ENCODE measurements around the gene AARS2. TPM values are rescaled to one million over a fixed set of nuclear protein-coding genes. Genes with fewer than 3 reads are reported as not detected.

The AARS2 gene
- total RNA-seq, 4 donors from 2014 or later: 13.9 to 17.7 (median 16.4) TPM

GRCh38 chr6:44261581-44261980, 51.6 kb downstream of the AARS2 start:
- WGBS: 100% methylated on average over 2 of the region's 8 CpGs
- H3K4me3 ChIP-seq: no peak overlapping the region
- no peaks in the 10 kb centered on the region for H3K9me3 ChIP-seq
- H3K4me1 ChIP-seq: peaks cover 40% of the 10 kb centered on the region
- DNase-seq (ENCODE audit: low spot score in 2 of 2): no peak
- peaks cover 18% of the 10 kb centered on the region for H3K36me3 ChIP-seq
- TF ChIP-seq POLR2A (IDR thresholded peaks at IDR 0.05): no peak
- TF ChIP-seq EP300 (IDR thresholded peaks at IDR 0.05): no peak
- no peak for TF ChIP-seq POLR2AphosphoS5 (IDR thresholded peaks at IDR 0.05)
- TF ChIP-seq CTCF (IDR thresholded peaks at IDR 0.05): no peak
- H3K27ac ChIP-seq: no peak overlapping the region
- no peaks in the 10 kb centered on the region for H3K27me3 ChIP-seq

GRCh38 chr6:44260451-44261297, 52.5 kb downstream of the AARS2 start:
- 93% methylated on average over 5 of the region's 6 CpGs for WGBS
- H3K4me1 ChIP-seq: peaks cover 49% of the 10 kb centered on the region
- no peak for TF ChIP-seq EP300 (IDR thresholded peaks at IDR 0.05)
- TF ChIP-seq POLR2A (IDR thresholded peaks at IDR 0.05): no peak
- no peak for TF ChIP-seq POLR2AphosphoS5 (IDR thresholded peaks at IDR 0.05)

GRCh38 chr6:44260011-44260410, 53.1 kb downstream of the AARS2 start:
- Histone ChIP-seq H3K4me3 (no peak overlapping the region), H3K4me1 (peaks cover 55% of the 10 kb centered on the region), H3K36me3 (peaks cover 23% of the 10 kb centered on the region), H3K27me3 (no peaks in the 10 kb centered on the region), H3K9me3 (no peaks in the 10 kb centered on the region), H3K27ac (no peak overlapping the region)
- 86% methylated on average over 7 of the region's 8 CpGs for WGBS
- TF ChIP-seq POLR2A (IDR thresholded peaks at IDR 0.05): no peak
- TF ChIP-seq EP300 (IDR thresholded peaks at IDR 0.05): no peak
- no peak for TF ChIP-seq CTCF (IDR thresholded peaks at IDR 0.05)
- TF ChIP-seq POLR2AphosphoS5 (IDR thresholded peaks at IDR 0.05): no peak
- no peak for DNase-seq (ENCODE audit: low spot score in 2 of 2)

More at GRCh38 chr6:44260451-44261297, 52.5 kb downstream of the AARS2 start:
- no peaks in the 10 kb centered on the region for H3K27me3 ChIP-seq
- no peaks in the 10 kb centered on the region for H3K9me3 ChIP-seq
- DNase-seq (ENCODE audit: low spot score in 2 of 2): no peak
- peaks cover 18% of the 10 kb centered on the region for H3K36me3 ChIP-seq
- no peak overlapping the region for H3K27ac ChIP-seq
- no peak overlapping the region for H3K4me3 ChIP-seq

GRCh38 chr6:44258921-44259320, 54.2 kb downstream of the AARS2 start:
- Histone ChIP-seq H3K9me3 (no peaks in the 10 kb centered on the region), H3K27me3 (no peaks in the 10 kb centered on the region), H3K36me3 (peaks cover 34% of the 10 kb centered on the region), H3K4me3 (no peak overlapping the region), H3K4me1 (peaks cover 46% of the 10 kb centered on the region), H3K27ac (no peak overlapping the region)
- no peak for TF ChIP-seq POLR2AphosphoS5 (IDR thresholded peaks at IDR 0.05)
- no peak for TF ChIP-seq CTCF (IDR thresholded peaks at IDR 0.05)
- TF ChIP-seq EP300 (IDR thresholded peaks at IDR 0.05): no peak
- TF ChIP-seq POLR2A (IDR thresholded peaks at IDR 0.05): no peak
- DNase-seq (ENCODE audit: low spot score in 2 of 2): no peak
- 90% methylated on average over 3 of the region's 3 CpGs for WGBS

- H3K27me3 ChIP-seq: no peaks in the 10 kb centered on the region
- H3K27ac ChIP-seq: no peak overlapping the region
- peaks cover 39% of the 10 kb centered on the region for H3K36me3 ChIP-seq
- no peaks in the 10 kb centered on the region for H3K9me3 ChIP-seq
- 91% methylated on average over 6 of the region's 9 CpGs for WGBS
- no peak overlapping the region for H3K4me3 ChIP-seq
- H3K4me1 ChIP-seq: peaks cover 42% of the 10 kb centered on the region
- TF ChIP-seq POLR2A (IDR thresholded peaks at IDR 0.05) (no peak), POLR2AphosphoS5 (IDR thresholded peaks at IDR 0.05) (no peak), EP300 (IDR thresholded peaks at IDR 0.05) (no peak), CTCF (IDR thresholded peaks at IDR 0.05) (no peak)
- DNase-seq (ENCODE audit: low spot score in 2 of 2): no peak
Measured at GRCh38 chr6:44258325-44258863, 54.8 kb downstream of the AARS2 start.
